ENCODE measurements around the gene ARHGAP5.
"Not testable (repeated sequence)": the region's sequence is repeated elsewhere in the genome, so short reads cannot be mapped to it uniquely, and the experiment has no call there.

Gene ARHGAP5

GRCh38 chr14:32110548-32110896 is 33.4 kb downstream of the ARHGAP5 start:
- DNase-seq = no peak

- DNase-seq = no peak
These were observed 44.4 kb downstream of the ARHGAP5 start for GRCh38 chr14:32121536-32121935.

DNA sequence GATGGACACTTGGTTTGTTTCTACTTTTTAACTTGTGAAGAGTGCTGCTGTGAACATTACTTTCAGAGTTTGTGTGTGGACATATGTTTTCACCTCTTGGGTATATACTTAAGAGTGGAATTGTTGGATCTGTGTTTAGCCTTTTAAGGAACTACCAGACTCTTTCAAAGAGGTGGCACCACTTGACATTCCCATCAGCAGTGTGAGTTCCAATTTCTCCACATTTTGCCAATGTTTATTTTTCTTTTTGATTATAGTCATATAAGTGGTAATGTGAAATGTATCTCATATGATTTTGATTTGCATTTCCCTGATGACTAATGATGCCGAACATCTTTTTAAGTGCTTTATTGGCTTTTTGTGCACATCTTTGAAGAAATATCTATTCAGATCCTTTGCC is 44.8 kb downstream of the ARHGAP5 start:
- DNase-seq = no peak

DNA sequence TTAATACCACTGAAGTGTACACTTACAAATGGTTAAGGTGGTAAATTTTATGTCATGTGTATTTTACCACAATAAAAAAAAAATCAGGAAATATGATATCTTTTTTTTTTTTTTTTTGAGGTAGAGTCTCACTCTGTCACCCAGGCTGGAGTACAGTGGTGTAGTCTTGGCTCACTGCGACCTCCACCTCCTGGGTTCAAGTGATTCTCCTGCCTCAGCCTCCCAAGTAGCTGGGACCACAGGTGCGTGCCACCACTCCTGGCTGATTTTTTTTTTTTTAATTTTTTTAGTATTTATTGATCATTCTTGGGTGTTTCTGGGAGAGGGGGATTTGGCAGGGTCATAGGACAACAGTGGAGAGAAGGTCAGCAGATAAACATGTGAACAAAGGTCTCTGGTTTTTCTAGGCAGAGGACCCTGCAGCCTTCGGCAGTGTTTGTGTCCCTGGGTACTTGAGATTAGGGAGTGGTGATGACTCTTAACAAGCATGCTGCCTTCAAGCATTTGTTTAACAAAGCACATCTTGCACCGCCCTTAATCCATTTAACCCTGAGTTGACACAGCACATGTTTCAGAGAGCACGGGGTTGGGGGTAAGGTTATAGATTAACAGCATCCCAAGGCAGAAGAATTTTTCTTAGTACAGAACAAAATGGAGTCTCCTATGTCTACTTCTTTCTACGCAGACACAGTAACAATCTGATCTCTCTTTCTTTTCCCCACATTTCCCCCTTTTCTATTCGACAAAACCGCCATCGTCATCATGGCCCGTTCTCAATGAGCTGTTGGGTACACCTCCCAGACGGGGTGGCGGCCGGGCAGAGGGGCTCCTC is 50.0 kb downstream of the ARHGAP5 start:
- DNase-seq = not testable (repeated sequence)

GRCh38 chr14:32127731-32128654 is 50.9 kb downstream of the ARHGAP5 start:
- not testable (repeated sequence) for DNase-seq

GRCh38 chr14:32128703-32129102 is 51.6 kb downstream of the ARHGAP5 start:
- no peak for DNase-seq

GRCh38 chr14:32129124-32129523 is 52.0 kb downstream of the ARHGAP5 start:
- DNase-seq = no peak

- not testable (repeated sequence) for DNase-seq
These were observed 54.6 kb downstream of the ARHGAP5 start for GRCh38 chr14:32131689-32132088.

DNA sequence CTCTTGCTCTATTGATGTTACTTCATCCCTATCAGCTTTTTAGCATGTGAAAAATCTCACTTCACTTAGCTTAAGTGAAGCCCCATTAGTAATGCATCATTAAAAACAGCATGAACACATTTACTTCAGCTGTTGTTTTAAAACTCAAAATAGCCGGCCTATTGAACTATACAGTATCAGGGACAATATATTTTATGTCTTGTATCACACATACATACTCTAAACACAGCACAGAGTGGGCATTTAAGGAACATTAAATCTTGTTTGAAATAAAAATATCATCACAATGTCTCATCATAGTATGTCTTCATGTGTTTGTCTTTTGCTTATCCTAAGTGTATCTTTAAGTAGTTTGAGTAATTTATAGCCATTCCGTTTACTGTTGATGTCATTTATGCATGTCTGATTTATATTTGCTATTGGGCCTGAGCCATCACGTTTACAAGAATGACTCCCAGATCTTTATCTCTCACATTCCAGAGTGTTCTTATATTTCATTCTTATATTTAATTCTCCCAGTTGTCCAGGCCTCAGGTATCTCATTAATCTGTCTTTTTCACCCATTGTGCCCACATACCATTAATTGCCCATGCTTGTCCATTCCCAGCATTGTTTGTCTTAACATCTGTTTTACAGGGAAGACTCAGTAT is 57.5 kb downstream of the ARHGAP5 start:
- no peak for DNase-seq

GRCh38 chr14:32136027-32136825 is 59.1 kb downstream of the ARHGAP5 start:
- no peak for DNase-seq

DNA sequence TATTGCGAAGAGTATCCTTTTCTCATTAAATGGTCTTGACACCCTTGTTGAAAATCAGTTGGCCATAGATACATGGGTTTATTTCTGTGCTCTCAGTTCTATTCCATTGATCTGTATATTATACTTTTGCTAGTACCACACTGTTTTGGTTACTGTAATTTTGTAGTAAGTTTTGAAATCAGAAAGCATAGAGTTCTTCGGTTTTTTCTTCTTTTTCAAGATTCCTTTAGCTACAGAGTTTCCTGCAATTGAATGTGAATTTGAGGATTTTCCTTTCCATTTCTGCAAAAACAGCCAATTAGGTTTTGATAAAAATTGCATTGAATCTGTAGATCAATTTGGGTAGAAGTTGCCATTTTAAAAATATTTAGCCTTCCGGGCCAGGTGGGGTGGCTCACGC is 60.2 kb downstream of the ARHGAP5 start:
- no peak for DNase-seq

DNA sequence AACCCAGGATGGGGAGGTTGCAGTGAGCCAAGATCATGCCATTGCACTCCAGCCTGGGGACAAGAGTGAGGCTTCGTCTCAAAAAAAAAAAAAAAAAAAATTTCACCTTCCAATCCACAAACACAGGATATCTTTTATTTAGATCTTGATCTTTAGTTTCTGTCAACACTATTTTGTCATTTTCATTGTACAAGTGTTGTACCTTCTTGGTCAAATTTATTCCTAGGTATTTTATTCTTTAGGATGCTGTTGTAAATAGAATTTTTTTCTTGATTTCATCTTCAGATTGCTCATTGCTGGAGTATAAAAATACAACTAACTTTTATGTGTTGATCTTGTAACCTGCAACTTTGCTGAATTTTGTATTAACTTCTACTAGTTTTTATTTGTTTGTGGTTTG is 60.8 kb downstream of the ARHGAP5 start:
- no peak for DNase-seq

- DNase-seq = no peak
These were observed 65.2 kb downstream of the ARHGAP5 start for GRCh38 chr14:32142341-32142740.

DNA sequence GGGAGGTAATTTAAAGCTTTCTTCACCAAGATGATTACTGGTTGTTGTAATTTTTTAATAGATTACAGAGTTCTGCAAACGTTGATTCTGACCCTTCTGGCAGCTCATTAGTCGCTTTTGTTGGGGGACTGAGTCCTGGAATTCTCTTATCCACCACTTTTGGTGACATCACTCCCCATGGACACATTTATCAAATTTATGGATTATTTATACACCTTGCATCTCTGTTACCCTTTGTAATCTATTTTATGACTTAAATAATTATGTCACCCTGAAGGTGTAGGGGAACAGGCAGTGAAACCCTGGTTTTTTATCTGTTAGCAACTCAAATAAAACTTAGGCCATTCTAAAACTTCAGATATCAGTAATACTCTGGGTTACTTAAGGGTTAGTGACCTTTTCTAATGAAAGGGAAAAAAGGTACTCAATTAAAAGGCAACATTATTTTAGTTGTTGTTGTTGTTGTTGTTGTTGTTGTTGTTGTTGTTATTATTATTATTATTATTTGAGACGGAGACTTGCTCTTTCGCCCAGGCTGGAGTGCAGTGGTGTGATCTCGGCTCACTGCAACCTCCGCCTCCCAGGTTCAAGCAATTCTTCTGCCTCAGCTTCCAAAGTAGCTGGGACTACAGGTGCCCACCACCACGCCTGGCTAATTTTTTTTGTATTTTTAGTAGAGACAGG is 65.8 kb downstream of the ARHGAP5 start:
- DNase-seq = no peak

DNA sequence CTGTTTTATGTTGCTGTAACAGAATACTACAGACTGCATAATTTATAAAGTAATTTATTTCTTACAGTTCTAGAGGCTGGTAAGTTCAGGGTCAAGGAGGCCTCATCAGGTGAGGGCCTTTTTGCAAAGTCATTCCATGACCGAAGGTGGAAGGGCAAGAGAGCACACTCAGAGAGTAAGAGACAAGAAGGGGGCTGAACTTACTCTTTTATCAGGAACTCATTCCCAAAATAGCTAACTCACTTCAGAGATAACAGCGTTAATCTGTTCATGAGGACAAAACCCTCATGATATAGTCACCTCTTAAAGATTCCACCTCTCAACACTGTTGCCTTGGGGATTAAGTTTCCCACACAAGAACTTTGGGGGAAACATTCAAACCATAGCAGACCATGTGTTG is 73.3 kb downstream of the ARHGAP5 start:
- DNase-seq = no peak

DNA sequence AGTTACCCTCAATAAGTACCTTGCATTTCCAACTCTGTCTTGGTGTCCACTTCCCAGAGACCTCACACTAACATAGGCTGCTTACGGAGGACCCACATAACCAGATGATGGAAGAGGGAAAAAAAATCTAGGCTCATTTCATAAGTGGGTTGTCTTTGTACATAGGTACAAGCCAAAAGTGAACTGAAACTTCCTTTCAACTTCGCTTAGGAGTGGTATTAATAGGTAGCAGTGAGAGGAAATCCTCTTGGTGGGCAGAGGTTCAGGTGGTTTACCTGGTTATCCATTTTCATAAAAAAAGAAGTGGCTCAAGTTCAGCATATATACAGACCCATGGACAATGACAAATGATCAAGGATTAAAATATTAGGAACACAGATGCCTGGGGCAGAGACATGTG is 88.9 kb downstream of the ARHGAP5 start:
- DNase-seq = no peak

- no peak for DNase-seq
These were observed 89.8 kb downstream of the ARHGAP5 start for GRCh38 chr14:32166924-32167323.

DNA sequence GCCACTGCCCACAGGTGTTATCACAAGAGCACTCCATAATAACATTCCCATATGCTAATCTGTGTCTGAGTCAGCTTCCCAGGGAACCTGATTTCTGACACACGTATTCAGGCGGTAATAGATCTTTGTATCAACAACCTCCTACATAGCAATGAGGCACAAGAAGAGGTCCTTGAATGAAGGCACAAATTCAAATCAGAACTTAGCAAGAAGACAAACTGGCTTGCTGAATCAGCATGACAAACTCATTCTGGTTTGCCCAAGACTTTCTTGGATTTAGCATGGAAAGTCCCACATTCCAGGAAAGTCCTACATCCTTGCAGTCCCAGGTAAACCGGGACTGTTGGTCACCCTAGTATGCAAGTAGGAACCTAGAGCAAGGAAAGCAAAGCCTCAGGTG is 90.8 kb downstream of the ARHGAP5 start:
- DNase-seq = no peak

DNA sequence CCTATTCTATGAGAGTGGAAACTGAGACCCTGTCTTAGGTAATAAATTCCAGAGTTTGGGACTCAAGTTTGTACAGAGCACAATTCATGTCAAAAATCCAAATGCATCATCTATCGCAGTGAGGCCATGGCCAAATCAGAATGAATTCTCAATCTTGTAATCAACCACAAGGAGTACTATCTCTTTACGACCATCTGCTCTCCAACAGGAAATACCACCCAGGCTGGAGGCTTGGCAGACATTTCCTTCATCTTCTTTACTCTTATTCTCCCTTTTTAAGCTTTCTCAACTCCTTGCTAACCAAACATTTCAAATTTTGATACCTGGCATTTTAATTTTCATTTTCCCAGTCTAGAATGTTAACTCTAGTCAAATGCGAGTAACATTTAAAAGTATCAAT is 92.1 kb downstream of the ARHGAP5 start:
- DNase-seq = no peak

DNA sequence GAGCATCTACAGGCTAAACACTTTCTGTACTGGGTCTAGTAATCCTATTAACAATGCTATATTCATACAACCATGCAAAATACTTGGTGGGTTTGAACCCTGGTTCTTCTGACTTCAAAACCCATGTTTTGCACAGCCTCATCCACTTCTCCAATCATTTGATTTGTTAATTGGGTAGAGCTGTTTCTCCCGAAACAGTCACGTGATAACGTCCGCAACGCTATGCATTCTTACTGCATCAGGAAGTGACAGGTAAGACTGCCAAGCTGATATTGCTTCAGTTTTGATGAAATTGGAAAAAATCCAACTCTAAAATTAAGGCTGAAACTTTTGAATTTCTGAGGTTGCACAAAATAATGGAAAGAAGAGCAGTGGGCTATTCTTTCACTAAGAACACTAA is 94.4 kb downstream of the ARHGAP5 start:
- DNase-seq = no peak

DNA sequence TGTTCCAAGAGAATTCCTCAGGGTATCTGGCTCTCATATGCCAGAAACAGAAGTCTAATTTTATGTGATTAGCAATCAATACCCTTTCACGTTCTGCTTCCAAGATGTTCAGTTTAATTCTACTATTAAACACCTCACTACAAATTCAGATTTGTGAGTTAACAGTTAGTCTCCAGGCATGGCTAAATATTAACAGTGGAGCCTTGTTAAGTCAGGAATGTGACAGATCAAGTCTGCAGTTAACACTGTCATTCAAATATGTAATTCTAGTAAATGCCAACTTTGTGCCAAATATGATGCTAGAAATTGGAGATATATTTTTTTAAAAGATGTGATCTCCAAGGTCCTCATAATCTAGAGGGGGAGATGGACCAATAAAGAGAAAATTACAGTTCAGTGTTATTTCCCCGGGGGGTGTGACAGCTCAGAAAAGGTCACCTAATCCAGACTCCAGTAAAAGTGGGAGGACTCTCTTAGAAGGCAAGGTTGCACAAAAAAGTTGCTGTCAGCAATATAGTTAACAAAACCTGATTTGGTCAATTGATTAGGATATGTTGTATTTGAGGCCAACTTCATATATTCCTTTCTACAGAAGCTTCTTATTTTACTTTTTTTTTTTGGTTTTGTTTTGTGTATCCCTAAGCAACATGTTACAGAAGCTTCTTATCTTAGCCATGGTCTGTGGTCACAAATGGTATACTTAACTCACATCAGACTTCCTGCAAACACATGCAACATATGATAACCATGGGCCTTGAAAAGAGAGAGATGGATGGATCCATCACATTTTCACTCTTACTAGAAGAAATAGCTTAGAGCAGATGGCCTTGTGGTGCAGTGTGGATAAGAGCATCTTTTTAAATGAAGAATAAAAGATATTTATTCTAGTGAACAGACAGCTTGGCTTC is 106.3 kb downstream of the ARHGAP5 start:
- no peak for DNase-seq
